H1 (cell line): Measurements from ENCODE around the gene C19orf25. TPM values are rescaled to one million over a fixed set of nuclear protein-coding genes. Genes with fewer than 3 reads are reported as not detected.
A peak's percentile ranks its signal among the peaks of the same experiment; 100 is the strongest.

Experiments used
- CEBPB ChIP-seq: IDR thresholded peaks from 2 replicates; pipeline ENCODE4 v1.6.1; 2012; ENCODE audit warnings: low read depth, low read length
- CTBP2 ChIP-seq: IDR thresholded peaks from 2 replicates; pipeline ENCODE4 v1.7.0; 2011; ENCODE audit warnings: borderline replicate concordance, mild to moderate bottlenecking, moderate library complexity, mixed read lengths, low read length; ENCODE audit not compliant: insufficient read depth, insufficient read length
- EZH2 ChIP-seq: fragments of 200-600 bp; sonication (generic); IDR thresholded peaks from 2 replicates; pipeline ENCODE4 v1.7.1; 2012; ENCODE audit warnings: low read depth, mild to moderate bottlenecking, moderate library complexity, low read length, inconsistent platforms; ENCODE audit not compliant: severe bottlenecking
- GABPA ChIP-seq: IDR thresholded peaks from 2 replicates; pipeline ENCODE4 v1.6.1; 2011; ENCODE audit warnings: mild to moderate bottlenecking, low read length, moderate library complexity, borderline replicate concordance; ENCODE audit not compliant: insufficient read depth
- HDAC2 ChIP-seq, 2 experiments: fragments of 300-600 bp in 1 of 2; sonication (generic) in 1 of 2; IDR thresholded peaks; 2 replicates each; pipeline ENCODE4 v1.6.1; 2011 to 2012; ENCODE audit warnings: low read depth in 2 of 2, low read length in 2 of 2, mild to moderate bottlenecking in 2 of 2, moderate library complexity in 2 of 2, borderline replicate concordance in 1 of 2, inconsistent platforms in 1 of 2
- POLR2AphosphoS5 ChIP-seq: IDR thresholded peaks from 2 replicates; pipeline ENCODE4 v1.6.1; 2011; ENCODE audit warnings: low read depth, low read length
- SIN3A ChIP-seq, 2 experiments: IDR thresholded peaks in 1 of 2; conservative IDR thresholded peaks in 1 of 2; 2 replicates each; pipeline ENCODE4 v1.6.1; 2011 to 2012; ENCODE audit warnings: low read length in 2 of 2, improper control_type of control experiment in 1 of 2, low read depth in 1 of 2, mild to moderate bottlenecking in 1 of 2
- TAF1 ChIP-seq: IDR thresholded peaks from 2 replicates; pipeline ENCODE4 v1.6.1; 2011; ENCODE audit warnings: mild to moderate bottlenecking, low read depth, low read length
- TEAD4 ChIP-seq: IDR thresholded peaks from 2 replicates; pipeline ENCODE4 v1.6.1; 2012; ENCODE audit warnings: low read depth, low read length, inconsistent platforms, mixed read lengths
- YY1 ChIP-seq: IDR thresholded peaks from 2 replicates; pipeline ENCODE4 v1.6.1; 2011; ENCODE audit warnings: low read depth, mild to moderate bottlenecking, low read length
- polyA plus RNA-seq, 7 experiments: library from polyadenylated mRNA; depleted of rRNA in 3 of 7; stranded (reverse) in 5 of 7; unstranded in 2 of 7; fragments of >200 nt in 5 of 7; fragments of 200-250 nt in 2 of 7; gene quantifications; 1 replicate in 5 of 7; 2 replicates in 1 of 7; 4 replicates in 1 of 7; pipeline versions ENCODE4 v1.2.1 to v1.2.3, GENCODE V29; 2011 to 2013; ENCODE audit warnings: missing spikeins in 2 of 7, mixed read lengths in 2 of 7
- total RNA-seq: library from RNA; stranded (reverse); fragmentation: NEBNext Ultra II Directional; extraction: Animal tissue kit (Norgen Biotek cat#: 25700); gene quantifications from 2 replicates; pipeline ENCODE4 v1.2.1, GENCODE V29; 2021
- TF ChIP-seq, protein P1 (sequence below): IDR thresholded peaks from 2 replicates; pipeline ENCODE4 v1.6.1; 2011; ENCODE audit warnings: low read length, improper control_type of control experiment

The C19orf25 gene
- total and polyA plus RNA-seq, 2 of the 8 experiments (the other 6 are each of a cell fraction or from before 2014, with no cell fraction given) = 41.3 to 67.4 TPM

DNA sequence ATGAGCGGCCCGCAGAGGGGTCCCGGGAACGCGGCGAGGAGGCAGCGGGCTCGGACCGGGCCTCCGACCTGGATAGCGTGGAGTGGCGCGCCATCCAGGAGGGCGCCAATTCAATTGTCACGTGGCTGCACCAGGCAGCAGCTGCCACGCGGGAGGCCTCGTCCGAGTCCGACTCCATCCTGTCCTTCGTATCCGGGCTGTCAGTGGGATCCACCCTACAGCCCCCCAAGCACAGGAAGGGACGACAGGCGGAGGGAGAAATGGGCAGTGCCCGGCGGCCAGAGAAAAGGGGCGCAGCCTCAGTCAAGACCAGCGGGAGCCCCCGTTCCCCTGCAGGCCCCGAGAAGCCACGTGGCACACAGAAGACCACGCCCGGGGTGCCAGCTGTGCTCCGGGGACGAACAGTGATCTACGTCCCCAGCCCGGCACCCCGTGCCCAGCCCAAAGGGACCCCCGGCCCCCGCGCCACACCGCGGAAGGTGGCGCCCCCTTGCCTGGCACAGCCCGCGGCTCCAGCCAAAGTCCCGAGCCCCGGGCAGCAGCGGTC is 10.7 kb downstream of the C19orf25 start (continued):
- TF ChIP-seq EZH2 = peak; percentile 89
- TF ChIP-seq TAF1 = no peak
- TF ChIP-seq TEAD4 = no peak
- 0 out of 2 replicates have a peak, but pooled peaks have one; percentile 12 for TF ChIP-seq GABPA
- 0 out of 2 replicates have a peak, but pooled peaks have one; percentile 22 for TF ChIP-seq POLR2AphosphoS5
- no peak for TF ChIP-seq CTBP2
- TF ChIP-seq CEBPB = no peak
- no peak for TF ChIP-seq YY1
- no peak for TF ChIP-seq SIN3A (conservative IDR thresholded peaks at IDR 0.05 in 1 of 2, IDR thresholded peaks at IDR 0.05 in 1 of 2; ENCODE audit: low read depth in 1 of 2, low read length in 2 of 2)
- TF ChIP-seq, protein P1, sequence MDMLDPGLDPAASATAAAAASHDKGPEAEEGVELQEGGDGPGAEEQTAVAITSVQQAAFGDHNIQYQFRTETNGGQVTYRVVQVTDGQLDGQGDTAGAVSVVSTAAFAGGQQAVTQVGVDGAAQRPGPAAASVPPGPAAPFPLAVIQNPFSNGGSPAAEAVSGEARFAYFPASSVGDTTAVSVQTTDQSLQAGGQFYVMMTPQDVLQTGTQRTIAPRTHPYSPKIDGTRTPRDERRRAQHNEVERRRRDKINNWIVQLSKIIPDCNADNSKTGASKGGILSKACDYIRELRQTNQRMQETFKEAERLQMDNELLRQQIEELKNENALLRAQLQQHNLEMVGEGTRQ = peak; percentile 37; the same call in 1 of the 2 replicates
- no peak for TF ChIP-seq HDAC2 (IDR thresholded peaks at IDR 0.05; ENCODE audit: borderline replicate concordance in 1 of 2, low read depth in 2 of 2, low read length in 2 of 2)
- TF ChIP-seq, all 59 proteins: peak for 7
